ENCODE data around the gene SLC27A5.
A peak's percentile ranks its signal among the peaks of the same experiment; 100 is the strongest.
"Not testable (repeated sequence)": the region's sequence is repeated elsewhere in the genome, so short reads cannot be mapped to it uniquely, and the experiment has no call there.

SLC27A5 gene

GRCh38 chr19:58545286-58546018, 33.7 kb upstream of the SLC27A5 start:
- H3K4me3 ChIP-seq (ENCODE audit: low read length) = peak overlapping the region; percentile 91
- peak; percentile 59; the same call in 1 of the 2 replicates for TF ChIP-seq ZNF274 (IDR thresholded peaks at IDR 0.05; ENCODE audit: low read depth, low read length)

- peak overlapping the region; percentile 91 for H3K4me3 ChIP-seq (ENCODE audit: low read length)
- TF ChIP-seq ZNF274 (IDR thresholded peaks at IDR 0.05; ENCODE audit: low read depth, low read length) = peak; percentile 59; the same call in 1 of the 2 replicates
Observed at GRCh38 chr19:58544591-58545285, 32.9 kb upstream of the SLC27A5 start.

- TF ChIP-seq ZNF274 (IDR thresholded peaks at IDR 0.05; ENCODE audit: low read depth, low read length) = no peak
- H3K4me3 ChIP-seq (ENCODE audit: low read length) = peak within 1 kb of the TSS; percentile 91
Observed at GRCh38 chr19:58543826-58544590, 32.2 kb upstream of the SLC27A5 start, which contains the start of gene TRIM28. Gene TRIM28, plus strand, starts transcription at chr19:58544064. Its CDS starts 694 bp downstream, at chr19:58544758.

- H3K4me3 ChIP-seq (ENCODE audit: low read length) = not testable (repeated sequence)
Observed at GRCh38 chr19:58542641-58543372, 31.0 kb upstream of the SLC27A5 start.

GRCh38 chr19:58539169-58539559, 27.4 kb upstream of the SLC27A5 start:
- H3K4me3 ChIP-seq (ENCODE audit: low read length) = not testable (repeated sequence)

- no peak for TF ChIP-seq ZNF274 (IDR thresholded peaks at IDR 0.05; ENCODE audit: low read depth, low read length)
- peak overlapping the region; percentile 35; the same call in 1 of the 2 replicates for H3K4me3 ChIP-seq (ENCODE audit: low read length)
Observed at GRCh38 chr19:58538257-58539168, 26.7 kb upstream of the SLC27A5 start.

GRCh38 chr19:58536852-58537798, 25.3 kb upstream of the SLC27A5 start:
- TF ChIP-seq ZNF274 (IDR thresholded peaks at IDR 0.05; ENCODE audit: low read depth, low read length) = no peak

GRCh38 chr19:58535857-58536256, 24.1 kb upstream of the SLC27A5 start:
- H3K4me3 ChIP-seq (ENCODE audit: low read length) = no peak overlapping the region
- no peak for TF ChIP-seq ZNF274 (IDR thresholded peaks at IDR 0.05; ENCODE audit: low read depth, low read length)

More at GRCh38 chr19:58536852-58537798, 25.3 kb upstream of the SLC27A5 start:
- no peak overlapping the region for H3K4me3 ChIP-seq (ENCODE audit: low read length)

GRCh38 chr19:58531034-58531840, 19.4 kb upstream of the SLC27A5 start:
- H3K4me3 ChIP-seq (ENCODE audit: low read length) = no peak overlapping the region
- no peak for TF ChIP-seq ZNF274 (IDR thresholded peaks at IDR 0.05; ENCODE audit: low read depth, low read length)

- TF ChIP-seq ZNF274 (IDR thresholded peaks at IDR 0.05; ENCODE audit: low read depth, low read length) = no peak
- H3K4me3 ChIP-seq (ENCODE audit: low read length) = no peak overlapping the region
Observed at GRCh38 chr19:58529405-58529804, 17.6 kb upstream of the SLC27A5 start.

- TF ChIP-seq ZNF274 (IDR thresholded peaks at IDR 0.05; ENCODE audit: low read depth, low read length) = no peak
Observed at GRCh38 chr19:58522709-58523108, 10.9 kb upstream of the SLC27A5 start.

More at GRCh38 chr19:58522709-58523108, 10.9 kb upstream of the SLC27A5 start:
- H3K4me3 ChIP-seq (ENCODE audit: low read length) = no peak overlapping the region
